OCI-LY1 (cell line): ENCODE results near the gene TGFBR1.

ENCODE experiments used
- EZH2 ChIP-seq: fragments of 200-600 bp; sonication (generic), shearing (Covaris generic); IDR thresholded peaks from 2 replicates; pipeline ENCODE4 v1.8.0; 2017; ENCODE audit warnings: borderline replicate concordance, mixed run types, mild to moderate bottlenecking, antibody characterized with exemption, low read length, moderate library complexity, mixed read lengths
- TF ChIP-seq, protein P1 (sequence below): fragments of 200-600 bp; sonication (generic), shearing (Covaris generic); IDR thresholded peaks from 2 replicates; pipeline ENCODE4 v1.5.1; 2017; ENCODE audit warnings: mild to moderate bottlenecking, antibody characterized with exemption, low read length, moderate library complexity, mixed read lengths

DNA sequence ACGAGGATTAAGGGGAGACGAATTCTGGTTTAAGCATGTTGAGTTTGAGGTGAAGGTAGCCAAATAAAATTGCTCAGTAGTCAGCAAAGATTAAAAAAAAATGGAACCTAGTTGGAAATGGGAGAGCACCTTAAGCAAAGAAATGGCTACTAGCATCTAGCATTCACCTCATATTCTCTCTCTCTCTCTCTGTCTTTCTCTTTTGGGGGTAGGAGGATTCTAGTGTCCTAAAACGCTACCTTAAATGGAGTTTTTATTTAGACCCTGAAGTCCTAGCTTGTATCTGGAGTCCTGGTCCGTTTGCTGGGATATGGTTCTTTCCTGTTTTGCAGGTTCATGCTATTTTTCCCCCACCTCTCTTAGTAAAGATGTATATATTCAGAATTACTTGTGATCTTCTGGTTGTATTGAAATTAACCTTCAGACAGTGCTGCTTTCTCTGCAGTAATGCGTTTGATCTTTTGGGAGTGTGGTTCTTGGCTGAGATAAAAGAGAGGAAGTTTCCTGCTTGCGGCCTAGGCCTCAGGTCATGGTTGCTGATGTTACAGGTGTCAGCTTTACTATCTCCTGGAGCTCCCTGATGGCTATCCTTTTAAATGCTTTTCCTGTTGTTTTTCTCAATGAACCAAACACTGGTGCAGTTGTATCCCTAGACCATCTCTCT is 8.0 kb downstream of the TGFBR1 start:
- no peak for TF ChIP-seq EZH2
- TF ChIP-seq, protein P1, sequence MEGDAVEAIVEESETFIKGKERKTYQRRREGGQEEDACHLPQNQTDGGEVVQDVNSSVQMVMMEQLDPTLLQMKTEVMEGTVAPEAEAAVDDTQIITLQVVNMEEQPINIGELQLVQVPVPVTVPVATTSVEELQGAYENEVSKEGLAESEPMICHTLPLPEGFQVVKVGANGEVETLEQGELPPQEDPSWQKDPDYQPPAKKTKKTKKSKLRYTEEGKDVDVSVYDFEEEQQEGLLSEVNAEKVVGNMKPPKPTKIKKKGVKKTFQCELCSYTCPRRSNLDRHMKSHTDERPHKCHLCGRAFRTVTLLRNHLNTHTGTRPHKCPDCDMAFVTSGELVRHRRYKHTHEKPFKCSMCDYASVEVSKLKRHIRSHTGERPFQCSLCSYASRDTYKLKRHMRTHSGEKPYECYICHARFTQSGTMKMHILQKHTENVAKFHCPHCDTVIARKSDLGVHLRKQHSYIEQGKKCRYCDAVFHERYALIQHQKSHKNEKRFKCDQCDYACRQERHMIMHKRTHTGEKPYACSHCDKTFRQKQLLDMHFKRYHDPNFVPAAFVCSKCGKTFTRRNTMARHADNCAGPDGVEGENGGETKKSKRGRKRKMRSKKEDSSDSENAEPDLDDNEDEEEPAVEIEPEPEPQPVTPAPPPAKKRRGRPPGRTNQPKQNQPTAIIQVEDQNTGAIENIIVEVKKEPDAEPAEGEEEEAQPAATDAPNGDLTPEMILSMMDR: no peak
